H9 (cell line): ENCODE results near the gene STON2. TPM values are rescaled to one million over a fixed set of nuclear protein-coding genes. Genes with fewer than 3 reads are reported as not detected.

Experiments used
- DNase-seq: peaks from one replicate; pipeline ENCODE4 v3.0.0-alpha.2; 2017
- H2AFZ ChIP-seq: one replicate; pipeline ENCODE4 v1.6.1; 2013; ENCODE audit warnings: mild to moderate bottlenecking, low read length, control low read depth, moderate library complexity
- H2AK5ac ChIP-seq: 2 replicates; pipeline ENCODE4 v1.6.1; 2013; ENCODE audit warnings: low read length, control low read depth, mixed read lengths; ENCODE audit not compliant: insufficient read length
- H2BK120ac ChIP-seq: one replicate; pipeline ENCODE4 v1.6.1; 2013; ENCODE audit warnings: low read depth, mild to moderate bottlenecking, low read length, control low read depth, inconsistent platforms; ENCODE audit not compliant: poor library complexity, severe bottlenecking
- H2BK12ac ChIP-seq: 2 replicates; pipeline ENCODE4 v1.6.1; 2013; ENCODE audit warnings: low read length, control low read depth, mixed read lengths, low read depth; ENCODE audit not compliant: insufficient read length
- H2BK15ac ChIP-seq: 2 replicates; pipeline ENCODE4 v1.6.1; 2013; ENCODE audit warnings: low read depth, low read length, control low read depth
- H2BK20ac ChIP-seq: one replicate; pipeline ENCODE4 v1.6.1; 2013; ENCODE audit warnings: low read depth, mild to moderate bottlenecking, low read length, control low read depth, inconsistent platforms; ENCODE audit not compliant: poor library complexity, severe bottlenecking
- H2BK5ac ChIP-seq: 2 replicates; pipeline ENCODE4 v1.6.1; 2013; ENCODE audit warnings: low read length, control low read depth, mixed read lengths; ENCODE audit not compliant: insufficient read length
- H3K14ac ChIP-seq: 2 replicates; pipeline ENCODE4 v1.6.1; 2013; ENCODE audit warnings: low read length, control low read depth; ENCODE audit not compliant: insufficient read depth
- H3K18ac ChIP-seq: 2 replicates; pipeline ENCODE4 v1.6.1; 2013; ENCODE audit warnings: low read depth, mild to moderate bottlenecking, mixed read lengths, low read length, control low read depth; ENCODE audit not compliant: insufficient read length
- H3K23ac ChIP-seq: 2 replicates; pipeline ENCODE4 v1.6.1; 2013; ENCODE audit warnings: low read length, control low read depth, mixed read lengths, low read depth; ENCODE audit not compliant: insufficient read length
- H3K23me2 ChIP-seq: 2 replicates; pipeline ENCODE4 v1.6.1; 2013; ENCODE audit warnings: low read depth, mild to moderate bottlenecking, mixed read lengths, low read length, control low read depth; ENCODE audit not compliant: insufficient read length, poor library complexity, severe bottlenecking
- H3K27ac ChIP-seq: 2 replicates; pipeline ENCODE4 v1.5.1; 2013; ENCODE audit warnings: low read length, control low read depth, mixed read lengths, low read depth; ENCODE audit not compliant: insufficient read length
- H3K27me3 ChIP-seq: 2 replicates; pipeline ENCODE4 v1.6.1; 2013; ENCODE audit warnings: low read length, control low read depth, inconsistent platforms; ENCODE audit not compliant: insufficient read depth
- H3K4ac ChIP-seq: 2 replicates; pipeline ENCODE4 v1.6.1; 2013; ENCODE audit warnings: low read depth, mild to moderate bottlenecking, control low read depth, inconsistent platforms, low read length, moderate library complexity
- H3K4me1 ChIP-seq: 2 replicates; pipeline ENCODE4 v1.6.1; 2013; ENCODE audit warnings: low read length, control low read depth, inconsistent platforms; ENCODE audit not compliant: insufficient read depth
- H3K4me2 ChIP-seq: 2 replicates; pipeline ENCODE4 v1.6.1; 2013; ENCODE audit warnings: low read length, control low read depth, mixed read lengths; ENCODE audit not compliant: insufficient read length, insufficient read depth
- H3K56ac ChIP-seq: 2 replicates; pipeline ENCODE4 v1.6.1; 2013; ENCODE audit warnings: low read depth, mild to moderate bottlenecking, mixed read lengths, low read length, control low read depth; ENCODE audit not compliant: insufficient read length
- H3K79me1 ChIP-seq: 2 replicates; pipeline ENCODE4 v1.6.1; 2013; ENCODE audit warnings: low read depth, mild to moderate bottlenecking, moderate library complexity, low read length, control low read depth, inconsistent platforms; ENCODE audit not compliant: insufficient read depth, poor library complexity, severe bottlenecking
- H3K79me2 ChIP-seq: 2 replicates; pipeline ENCODE4 v1.6.1; 2013; ENCODE audit warnings: low read length, control low read depth, inconsistent platforms; ENCODE audit not compliant: insufficient read depth
- H3K9ac ChIP-seq: 2 replicates; pipeline ENCODE4 v1.6.1; 2013; ENCODE audit warnings: low read length, control low read depth, mixed read lengths; ENCODE audit not compliant: insufficient read length; ENCODE audit errors: extremely low read depth
- H3K9me3 ChIP-seq: one replicate; pipeline ENCODE4 v1.6.1; 2013; ENCODE audit warnings: low read depth, low read length, inconsistent platforms; ENCODE audit not compliant: control insufficient read depth
- H3T11ph ChIP-seq: one replicate; pipeline ENCODE4 v1.6.1; 2013; ENCODE audit warnings: mild to moderate bottlenecking, low read length, control low read depth, inconsistent platforms
- H4K20me1 ChIP-seq: one replicate; pipeline ENCODE4 v1.6.1; 2013; ENCODE audit not compliant: control insufficient read depth, insufficient read length, insufficient read depth
- H4K5ac ChIP-seq: 2 replicates; pipeline ENCODE4 v1.6.1; 2013; ENCODE audit warnings: low read depth, mild to moderate bottlenecking, mixed read lengths, low read length, control low read depth; ENCODE audit not compliant: insufficient read length
- H4K8ac ChIP-seq: replicated peaks from 2 replicates; pipeline ENCODE4 v1.6.1; 2013; ENCODE audit warnings: low read length, control low read depth, mixed read lengths, low read depth; ENCODE audit not compliant: insufficient read length
- H4K91ac ChIP-seq: 2 replicates; pipeline ENCODE4 v1.6.1; 2013; ENCODE audit warnings: low read depth, mild to moderate bottlenecking, moderate library complexity, mixed read lengths, low read length, control low read depth; ENCODE audit not compliant: insufficient read length
- H3K27ac Mint-ChIP-seq, 3 experiments: 2 replicates in 2 of 3; 3 replicates in 1 of 3; pipeline ENCODE4 v1.8.0; 2020 to 2021; ENCODE audit warnings: mixed read lengths in 3 of 3, mild to moderate bottlenecking in 1 of 3, moderate library complexity in 1 of 3
- H3K27me3 Mint-ChIP-seq: 2 replicates; pipeline ENCODE4 v1.8.0; 2021; ENCODE audit warnings: low read depth, mild to moderate bottlenecking, moderate library complexity, mixed read lengths
- H3K36me3 Mint-ChIP-seq, 3 experiments: 2 replicates in 2 of 3; 3 replicates in 1 of 3; pipeline ENCODE4 v1.8.0; 2020 to 2021; ENCODE audit warnings: low read depth in 3 of 3, mixed read lengths in 3 of 3; ENCODE audit not compliant: insufficient read depth in 1 of 3
- H3K4me1 Mint-ChIP-seq, 2 experiments: 2 replicates each; pipeline ENCODE4 v1.8.0; 2020; ENCODE audit warnings: mixed read lengths in 2 of 2
- H3K4me3 Mint-ChIP-seq, 2 experiments: 2 replicates in 1 of 2; 3 replicates in 1 of 2; pipeline ENCODE4 v1.8.0; 2020 to 2021; ENCODE audit warnings: mild to moderate bottlenecking in 2 of 2, mixed read lengths in 2 of 2, moderate library complexity in 1 of 2
- H3K9me3 Mint-ChIP-seq, 2 experiments: 2 replicates in 1 of 2; 3 replicates in 1 of 2; pipeline ENCODE4 v1.8.0; 2020; ENCODE audit warnings: mild to moderate bottlenecking in 2 of 2, mixed read lengths in 2 of 2, moderate library complexity in 1 of 2
- WGBS: extraction: QIAGEN DNeasy Blood & Tissue Kit; methylation state at CpG from one replicate; pipeline ENCODE4 v1.1.7; 2013; ENCODE audit warnings: missing lambda C conversion rate, low lambda C conversion rate, mixed read lengths; ENCODE audit not compliant: insufficient read length; ENCODE audit errors: extremely low coverage; 5-methylcytosine and 5-hydroxymethylcytosine counted together
- total RNA-seq: library from RNA; stranded (reverse); gene quantifications from 2 replicates; pipeline ENCODE4 v1.2.1, GENCODE V29; 2021
- TF ChIP-seq, protein P1 (sequence below): fragments of 200-600 bp; sonication (generic); conservative IDR thresholded peaks from 3 replicates; pipeline ENCODE4 v1.8.0; 2021; ENCODE audit warnings: antibody characterized with exemption, mild to moderate bottlenecking

Gene STON2
- total RNA-seq, 1 experiment from 2014 or later = 62.9 TPM

DNA sequence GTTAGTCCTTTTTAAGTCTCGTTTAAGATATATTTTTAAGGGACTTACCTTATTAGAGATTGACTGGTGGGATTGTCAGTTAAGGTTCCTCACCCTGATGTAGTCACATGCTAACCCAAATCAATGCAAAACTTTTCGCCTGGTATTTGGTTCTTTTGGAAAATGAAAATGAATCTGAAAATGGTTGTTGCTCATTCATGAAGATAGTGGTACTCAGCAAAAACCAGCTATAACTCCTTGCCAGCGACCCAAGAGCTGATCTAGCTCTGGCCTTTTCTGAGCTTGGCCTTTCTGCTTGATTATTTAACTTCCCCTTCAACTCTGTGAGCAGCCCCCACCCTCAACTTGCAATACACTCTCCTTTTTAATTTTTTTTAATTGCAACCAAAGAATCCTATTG lies 94.4 kb downstream of the STON2 start:
- Mint-ChIP-seq H3K27me3 (no peaks in the 10 kb centered on the region), H3K27ac (peak overlapping the region in 2 of 3 experiments; percentile 55 to 68; a peak in 2 of 7 replicates), H3K36me3 (no peaks in the 10 kb centered on the region), H3K9me3 (no peaks in the 10 kb centered on the region), H3K4me1 (peaks cover 27 to 28% of the 10 kb centered on the region in 2 experiments), H3K4me3 (no peak overlapping the region)
- TF ChIP-seq, protein P1, sequence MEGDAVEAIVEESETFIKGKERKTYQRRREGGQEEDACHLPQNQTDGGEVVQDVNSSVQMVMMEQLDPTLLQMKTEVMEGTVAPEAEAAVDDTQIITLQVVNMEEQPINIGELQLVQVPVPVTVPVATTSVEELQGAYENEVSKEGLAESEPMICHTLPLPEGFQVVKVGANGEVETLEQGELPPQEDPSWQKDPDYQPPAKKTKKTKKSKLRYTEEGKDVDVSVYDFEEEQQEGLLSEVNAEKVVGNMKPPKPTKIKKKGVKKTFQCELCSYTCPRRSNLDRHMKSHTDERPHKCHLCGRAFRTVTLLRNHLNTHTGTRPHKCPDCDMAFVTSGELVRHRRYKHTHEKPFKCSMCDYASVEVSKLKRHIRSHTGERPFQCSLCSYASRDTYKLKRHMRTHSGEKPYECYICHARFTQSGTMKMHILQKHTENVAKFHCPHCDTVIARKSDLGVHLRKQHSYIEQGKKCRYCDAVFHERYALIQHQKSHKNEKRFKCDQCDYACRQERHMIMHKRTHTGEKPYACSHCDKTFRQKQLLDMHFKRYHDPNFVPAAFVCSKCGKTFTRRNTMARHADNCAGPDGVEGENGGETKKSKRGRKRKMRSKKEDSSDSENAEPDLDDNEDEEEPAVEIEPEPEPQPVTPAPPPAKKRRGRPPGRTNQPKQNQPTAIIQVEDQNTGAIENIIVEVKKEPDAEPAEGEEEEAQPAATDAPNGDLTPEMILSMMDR = no peak
- no peak overlapping the region for H4K8ac ChIP-seq
- no CpG with 5 or more reads among the region's 3 CpGs for WGBS
- no peak overlapping the region for H4K91ac ChIP-seq
- H4K20me1 ChIP-seq = no peaks in the 10 kb centered on the region
- no peak overlapping the region for H2AFZ ChIP-seq
- H3K27ac ChIP-seq = no peak overlapping the region
- H3K9me3 ChIP-seq = no peaks in the 10 kb centered on the region
- no peak overlapping the region for H2BK12ac ChIP-seq
- no peak overlapping the region for H3K18ac ChIP-seq
- no peaks in the 10 kb centered on the region for H3K27me3 ChIP-seq
- H2BK15ac ChIP-seq = no peak overlapping the region
- H3K9ac ChIP-seq = no peak overlapping the region
- DNase-seq = no peak
- no peak overlapping the region for H2BK120ac ChIP-seq
- no peak overlapping the region for H3K4me2 ChIP-seq
- no peak overlapping the region for H2AK5ac ChIP-seq
- no peak overlapping the region for H3K14ac ChIP-seq
- H3K56ac ChIP-seq = no peak overlapping the region
- no peaks in the 10 kb centered on the region for H3K79me2 ChIP-seq
- H3K4ac ChIP-seq = no peak overlapping the region
- H3K23ac ChIP-seq = no peak overlapping the region
- no peak overlapping the region for H2BK20ac ChIP-seq
- no peak overlapping the region for H4K5ac ChIP-seq
- no peaks in the 10 kb centered on the region for H3K79me1 ChIP-seq
- peaks cover 4% of the 10 kb centered on the region; the same call in 1 of the 2 replicates for H3K4me1 ChIP-seq
- no peak overlapping the region for H3T11ph ChIP-seq
- no peak overlapping the region for H2BK5ac ChIP-seq
- no peaks in the 10 kb centered on the region for H3K23me2 ChIP-seq
